Lower leg skin (tissue), 4 donors: Measurements from ENCODE around the gene RET. TPM values are rescaled to one million over a fixed set of nuclear protein-coding genes. Genes with fewer than 3 reads are reported as not detected.

Experiments
- DNase-seq, 2 donors: peaks; one replicate each; pipeline ENCODE4 v3.0.0-alpha.2; 2019; ENCODE audit warnings: low spot score in 2 of 2
- H3K4me3 ChIP-seq: fragments of 200-600 bp; sonication (generic); 2 replicates; pipeline ENCODE4 v1.5.1; 2017; ENCODE audit warnings: mild to moderate bottlenecking, low read depth; ENCODE audit not compliant: poor library complexity, severe bottlenecking
- CTCF ChIP-seq, 3 donors: fragments of 450-650 bp; IDR thresholded peaks; one replicate each; pipeline ENCODE4 v1.5.1; 2016; ENCODE audit warnings: antibody characterized with exemption in 3 of 3, mild to moderate bottlenecking in 3 of 3, moderate library complexity in 2 of 3
- POLR2A ChIP-seq, 2 donors: fragments of 450-650 bp; IDR thresholded peaks; one replicate each; pipeline ENCODE4 v1.6.1; 2016 to 2017; ENCODE audit warnings: antibody characterized with exemption in 2 of 2, mild to moderate bottlenecking in 1 of 2, moderate library complexity in 1 of 2
- WGBS, 2 donors: methylation state at CpG; one replicate each; pipeline ENCODE4 v1.1.5; 2018; 5-methylcytosine and 5-hydroxymethylcytosine counted together
- intact Hi-C: fragments of 100-400 bp; cut with DNase I; formaldehyde crosslinking; loops from one replicate; pipeline ENCODE4 v1.15.0; 2023; ENCODE audit warnings: low total_unique reads
- total RNA-seq, 4 donors: library from RNA; depleted of rRNA; stranded (reverse); fragments of >200 nt; gene quantifications; one replicate each; pipeline ENCODE4 v1.1.0, GENCODE V29; 2016

Gene RET
- total RNA-seq, 4 donors from 2014 or later, result 0.04 to 1.3 (median 0.87) TPM

- 90 to 93% methylated on average over 21 of the region's 24 CpGs for WGBS, 2 donors
- TF ChIP-seq POLR2A (IDR thresholded peaks at IDR 0.05) (no peak), CTCF (IDR thresholded peaks at IDR 0.05) (no peak)
- H3K4me3 ChIP-seq, result no peak overlapping the region
- DNase-seq, result no peak
- intact Hi-C loops, result no loop called here
Observed at GRCh38 chr10:43114088-43114742, 37.3 kb downstream of the RET start.

GRCh38 chr10:43114743-43115611 is 38.1 kb downstream of the RET start:
- H3K4me3 ChIP-seq, result no peak overlapping the region
- no peak for DNase-seq
- 70 to 74% methylated on average over 10 to 13 of the region's 17 CpGs for WGBS, 2 donors
- TF ChIP-seq CTCF (IDR thresholded peaks at IDR 0.05) (no peak), POLR2A (IDR thresholded peaks at IDR 0.05) (no peak)
- intact Hi-C loops, result no loop called here

- no peak for DNase-seq
- 86 to 90% methylated on average over 10 of the region's 10 CpGs for WGBS, 2 donors
- TF ChIP-seq CTCF (IDR thresholded peaks at IDR 0.05) (no peak), POLR2A (IDR thresholded peaks at IDR 0.05) (no peak)
- intact Hi-C loops, result no loop called here
- no peak overlapping the region for H3K4me3 ChIP-seq
Observed at GRCh38 chr10:43115881-43116595, 39.2 kb downstream of the RET start.

- 79 to 84% methylated on average over 9 to 10 of the region's 10 CpGs for WGBS, 2 donors
- H3K4me3 ChIP-seq, result no peak overlapping the region
- no peak for DNase-seq
- TF ChIP-seq POLR2A (IDR thresholded peaks at IDR 0.05) (no peak), CTCF (IDR thresholded peaks at IDR 0.05) (no peak)
- intact Hi-C loops, result no loop called here
Observed at GRCh38 chr10:43116596-43116995, 39.7 kb downstream of the RET start.

GRCh38 chr10:43117031-43117776 is 40.3 kb downstream of the RET start:
- 77 to 84% methylated on average over 8 to 9 of the region's 9 CpGs for WGBS, 2 donors
- intact Hi-C loops, result no loop called here
- no peak for DNase-seq
- no peak for TF ChIP-seq POLR2A (IDR thresholded peaks at IDR 0.05)
- TF ChIP-seq CTCF (IDR thresholded peaks at IDR 0.05), result no peak
- H3K4me3 ChIP-seq, result no peak overlapping the region
